H9 (cell line): ENCODE data around the gene RSU1. TPM values are rescaled to one million over a fixed set of nuclear protein-coding genes. Genes with fewer than 3 reads are reported as not detected.

ENCODE experiments used
- DNase-seq: peaks from one replicate; pipeline ENCODE4 v3.0.0-alpha.2; 2017
- H2AFZ ChIP-seq: one replicate; pipeline ENCODE4 v1.6.1; 2013; ENCODE audit warnings: mild to moderate bottlenecking, low read length, control low read depth, moderate library complexity
- H2AK5ac ChIP-seq: 2 replicates; pipeline ENCODE4 v1.6.1; 2013; ENCODE audit warnings: low read length, control low read depth, mixed read lengths; ENCODE audit not compliant: insufficient read length
- H2BK120ac ChIP-seq: one replicate; pipeline ENCODE4 v1.6.1; 2013; ENCODE audit warnings: low read depth, mild to moderate bottlenecking, low read length, control low read depth, inconsistent platforms; ENCODE audit not compliant: poor library complexity, severe bottlenecking
- H2BK12ac ChIP-seq: 2 replicates; pipeline ENCODE4 v1.6.1; 2013; ENCODE audit warnings: low read length, control low read depth, mixed read lengths, low read depth; ENCODE audit not compliant: insufficient read length
- H2BK15ac ChIP-seq: 2 replicates; pipeline ENCODE4 v1.6.1; 2013; ENCODE audit warnings: low read depth, low read length, control low read depth
- H2BK20ac ChIP-seq: one replicate; pipeline ENCODE4 v1.6.1; 2013; ENCODE audit warnings: low read depth, mild to moderate bottlenecking, low read length, control low read depth, inconsistent platforms; ENCODE audit not compliant: poor library complexity, severe bottlenecking
- H2BK5ac ChIP-seq: 2 replicates; pipeline ENCODE4 v1.6.1; 2013; ENCODE audit warnings: low read length, control low read depth, mixed read lengths; ENCODE audit not compliant: insufficient read length
- H3K14ac ChIP-seq: 2 replicates; pipeline ENCODE4 v1.6.1; 2013; ENCODE audit warnings: low read length, control low read depth; ENCODE audit not compliant: insufficient read depth
- H3K18ac ChIP-seq: 2 replicates; pipeline ENCODE4 v1.6.1; 2013; ENCODE audit warnings: low read depth, mild to moderate bottlenecking, mixed read lengths, low read length, control low read depth; ENCODE audit not compliant: insufficient read length
- H3K23ac ChIP-seq: 2 replicates; pipeline ENCODE4 v1.6.1; 2013; ENCODE audit warnings: low read length, control low read depth, mixed read lengths, low read depth; ENCODE audit not compliant: insufficient read length
- H3K23me2 ChIP-seq: 2 replicates; pipeline ENCODE4 v1.6.1; 2013; ENCODE audit warnings: low read depth, mild to moderate bottlenecking, mixed read lengths, low read length, control low read depth; ENCODE audit not compliant: insufficient read length, poor library complexity, severe bottlenecking
- H3K27ac ChIP-seq: 2 replicates; pipeline ENCODE4 v1.5.1; 2013; ENCODE audit warnings: low read length, control low read depth, mixed read lengths, low read depth; ENCODE audit not compliant: insufficient read length
- H3K27me3 ChIP-seq: 2 replicates; pipeline ENCODE4 v1.6.1; 2013; ENCODE audit warnings: low read length, control low read depth, inconsistent platforms; ENCODE audit not compliant: insufficient read depth
- H3K4ac ChIP-seq: 2 replicates; pipeline ENCODE4 v1.6.1; 2013; ENCODE audit warnings: low read depth, mild to moderate bottlenecking, control low read depth, inconsistent platforms, low read length, moderate library complexity
- H3K4me1 ChIP-seq: 2 replicates; pipeline ENCODE4 v1.6.1; 2013; ENCODE audit warnings: low read length, control low read depth, inconsistent platforms; ENCODE audit not compliant: insufficient read depth
- H3K4me2 ChIP-seq: 2 replicates; pipeline ENCODE4 v1.6.1; 2013; ENCODE audit warnings: low read length, control low read depth, mixed read lengths; ENCODE audit not compliant: insufficient read length, insufficient read depth
- H3K56ac ChIP-seq: 2 replicates; pipeline ENCODE4 v1.6.1; 2013; ENCODE audit warnings: low read depth, mild to moderate bottlenecking, mixed read lengths, low read length, control low read depth; ENCODE audit not compliant: insufficient read length
- H3K79me1 ChIP-seq: 2 replicates; pipeline ENCODE4 v1.6.1; 2013; ENCODE audit warnings: low read depth, mild to moderate bottlenecking, moderate library complexity, low read length, control low read depth, inconsistent platforms; ENCODE audit not compliant: insufficient read depth, poor library complexity, severe bottlenecking
- H3K79me2 ChIP-seq: 2 replicates; pipeline ENCODE4 v1.6.1; 2013; ENCODE audit warnings: low read length, control low read depth, inconsistent platforms; ENCODE audit not compliant: insufficient read depth
- H3K9ac ChIP-seq: 2 replicates; pipeline ENCODE4 v1.6.1; 2013; ENCODE audit warnings: low read length, control low read depth, mixed read lengths; ENCODE audit not compliant: insufficient read length; ENCODE audit errors: extremely low read depth
- H3K9me3 ChIP-seq: one replicate; pipeline ENCODE4 v1.6.1; 2013; ENCODE audit warnings: low read depth, low read length, inconsistent platforms; ENCODE audit not compliant: control insufficient read depth
- H3T11ph ChIP-seq: one replicate; pipeline ENCODE4 v1.6.1; 2013; ENCODE audit warnings: mild to moderate bottlenecking, low read length, control low read depth, inconsistent platforms
- H4K20me1 ChIP-seq: one replicate; pipeline ENCODE4 v1.6.1; 2013; ENCODE audit not compliant: control insufficient read depth, insufficient read length, insufficient read depth
- H4K5ac ChIP-seq: 2 replicates; pipeline ENCODE4 v1.6.1; 2013; ENCODE audit warnings: low read depth, mild to moderate bottlenecking, mixed read lengths, low read length, control low read depth; ENCODE audit not compliant: insufficient read length
- H4K8ac ChIP-seq: replicated peaks from 2 replicates; pipeline ENCODE4 v1.6.1; 2013; ENCODE audit warnings: low read length, control low read depth, mixed read lengths, low read depth; ENCODE audit not compliant: insufficient read length
- H4K91ac ChIP-seq: 2 replicates; pipeline ENCODE4 v1.6.1; 2013; ENCODE audit warnings: low read depth, mild to moderate bottlenecking, moderate library complexity, mixed read lengths, low read length, control low read depth; ENCODE audit not compliant: insufficient read length
- H3K27ac Mint-ChIP-seq, 3 experiments: 2 replicates in 2 of 3; 3 replicates in 1 of 3; pipeline ENCODE4 v1.8.0; 2020 to 2021; ENCODE audit warnings: mixed read lengths in 3 of 3, mild to moderate bottlenecking in 1 of 3, moderate library complexity in 1 of 3
- H3K27me3 Mint-ChIP-seq: 2 replicates; pipeline ENCODE4 v1.8.0; 2021; ENCODE audit warnings: low read depth, mild to moderate bottlenecking, moderate library complexity, mixed read lengths
- H3K36me3 Mint-ChIP-seq, 3 experiments: 2 replicates in 2 of 3; 3 replicates in 1 of 3; pipeline ENCODE4 v1.8.0; 2020 to 2021; ENCODE audit warnings: low read depth in 3 of 3, mixed read lengths in 3 of 3; ENCODE audit not compliant: insufficient read depth in 1 of 3
- H3K4me1 Mint-ChIP-seq, 2 experiments: 2 replicates each; pipeline ENCODE4 v1.8.0; 2020; ENCODE audit warnings: mixed read lengths in 2 of 2
- H3K4me3 Mint-ChIP-seq, 2 experiments: 2 replicates in 1 of 2; 3 replicates in 1 of 2; pipeline ENCODE4 v1.8.0; 2020 to 2021; ENCODE audit warnings: mild to moderate bottlenecking in 2 of 2, mixed read lengths in 2 of 2, moderate library complexity in 1 of 2
- H3K9me3 Mint-ChIP-seq, 2 experiments: 2 replicates in 1 of 2; 3 replicates in 1 of 2; pipeline ENCODE4 v1.8.0; 2020; ENCODE audit warnings: mild to moderate bottlenecking in 2 of 2, mixed read lengths in 2 of 2, moderate library complexity in 1 of 2
- WGBS: extraction: QIAGEN DNeasy Blood & Tissue Kit; methylation state at CpG from one replicate; pipeline ENCODE4 v1.1.7; 2013; ENCODE audit warnings: missing lambda C conversion rate, low lambda C conversion rate, mixed read lengths; ENCODE audit not compliant: insufficient read length; ENCODE audit errors: extremely low coverage; 5-methylcytosine and 5-hydroxymethylcytosine counted together
- total RNA-seq: library from RNA; stranded (reverse); gene quantifications from 2 replicates; pipeline ENCODE4 v1.2.1, GENCODE V29; 2021
- TF ChIP-seq, protein P1 (sequence below): fragments of 200-600 bp; sonication (generic); conservative IDR thresholded peaks from 3 replicates; pipeline ENCODE4 v1.8.0; 2021; ENCODE audit warnings: antibody characterized with exemption, mild to moderate bottlenecking

Gene RSU1
- total RNA-seq, 1 experiment from 2014 or later: 59.4 TPM

DNA sequence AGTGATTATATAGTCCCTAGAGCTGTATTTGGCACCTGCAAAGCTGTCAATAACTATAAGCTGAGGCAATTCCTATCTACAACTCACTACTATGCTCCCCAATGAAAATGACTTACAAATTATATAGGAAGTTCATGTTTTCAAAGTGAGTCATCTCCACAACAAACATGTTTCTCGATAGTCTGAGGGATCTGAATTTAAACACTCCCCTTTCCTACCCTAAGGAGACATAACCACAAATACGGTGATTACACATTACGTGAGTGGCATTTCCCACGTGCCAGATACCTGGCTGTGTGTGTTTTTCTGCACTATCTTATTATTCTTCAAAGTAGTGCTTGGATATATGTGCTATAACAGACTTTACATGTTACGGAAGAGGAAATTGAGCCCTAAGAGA, 173.1 kb downstream of the RSU1 start:
- Mint-ChIP-seq H3K9me3 (no peaks in the 10 kb centered on the region), H3K36me3 (no peaks in the 10 kb centered on the region), H3K27me3 (no peaks in the 10 kb centered on the region; the same call in 1 of the 2 replicates), H3K4me3 (no peak overlapping the region), H3K4me1 (peaks cover 9 to 13% of the 10 kb centered on the region in 2 experiments), H3K27ac (no peak overlapping the region)
- no peak overlapping the region for H3K4ac ChIP-seq
- H3K4me1 ChIP-seq: peaks cover 3% of the 10 kb centered on the region; the same call in 1 of the 2 replicates
- no peak overlapping the region for H2BK5ac ChIP-seq
- TF ChIP-seq, protein P1, sequence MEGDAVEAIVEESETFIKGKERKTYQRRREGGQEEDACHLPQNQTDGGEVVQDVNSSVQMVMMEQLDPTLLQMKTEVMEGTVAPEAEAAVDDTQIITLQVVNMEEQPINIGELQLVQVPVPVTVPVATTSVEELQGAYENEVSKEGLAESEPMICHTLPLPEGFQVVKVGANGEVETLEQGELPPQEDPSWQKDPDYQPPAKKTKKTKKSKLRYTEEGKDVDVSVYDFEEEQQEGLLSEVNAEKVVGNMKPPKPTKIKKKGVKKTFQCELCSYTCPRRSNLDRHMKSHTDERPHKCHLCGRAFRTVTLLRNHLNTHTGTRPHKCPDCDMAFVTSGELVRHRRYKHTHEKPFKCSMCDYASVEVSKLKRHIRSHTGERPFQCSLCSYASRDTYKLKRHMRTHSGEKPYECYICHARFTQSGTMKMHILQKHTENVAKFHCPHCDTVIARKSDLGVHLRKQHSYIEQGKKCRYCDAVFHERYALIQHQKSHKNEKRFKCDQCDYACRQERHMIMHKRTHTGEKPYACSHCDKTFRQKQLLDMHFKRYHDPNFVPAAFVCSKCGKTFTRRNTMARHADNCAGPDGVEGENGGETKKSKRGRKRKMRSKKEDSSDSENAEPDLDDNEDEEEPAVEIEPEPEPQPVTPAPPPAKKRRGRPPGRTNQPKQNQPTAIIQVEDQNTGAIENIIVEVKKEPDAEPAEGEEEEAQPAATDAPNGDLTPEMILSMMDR: no peak
- H4K20me1 ChIP-seq: no peaks in the 10 kb centered on the region
- no peak overlapping the region for H2AK5ac ChIP-seq
- H2AFZ ChIP-seq: no peak overlapping the region
- no peak overlapping the region for H2BK15ac ChIP-seq
- H3K4me2 ChIP-seq: no peak overlapping the region
- H2BK120ac ChIP-seq: no peak overlapping the region
- DNase-seq: no peak
- no peaks in the 10 kb centered on the region for H3K27me3 ChIP-seq
- no peaks in the 10 kb centered on the region for H3K79me1 ChIP-seq
- no peak overlapping the region for H3K23ac ChIP-seq
- H3T11ph ChIP-seq: no peak overlapping the region
- no peak overlapping the region for H3K18ac ChIP-seq
- H4K5ac ChIP-seq: no peak overlapping the region
- H3K79me2 ChIP-seq: no peaks in the 10 kb centered on the region
- no peak overlapping the region for H4K8ac ChIP-seq
- H3K9me3 ChIP-seq: no peaks in the 10 kb centered on the region
- H3K14ac ChIP-seq: no peak overlapping the region
- no peak overlapping the region for H2BK12ac ChIP-seq
- H3K9ac ChIP-seq: no peak overlapping the region
- no peak overlapping the region for H4K91ac ChIP-seq
- no peak overlapping the region for H2BK20ac ChIP-seq
- H3K56ac ChIP-seq: no peak overlapping the region
- WGBS: no CpG with 5 or more reads among the region's 5 CpGs
- H3K23me2 ChIP-seq: no peaks in the 10 kb centered on the region
- H3K27ac ChIP-seq: no peak overlapping the region
